D341Med (cell line): ENCODE data around the gene PIM2.
A peak's percentile ranks its signal among the peaks of the same experiment; 100 is the strongest.

Experiments used
- DNase-seq: peaks from one replicate; pipeline ENCODE4 v3.0.0; 2012; ENCODE audit warnings: low spot score

PIM2 gene

GRCh38 chrX:48918643-48919340 lies at the start of gene PIM2:
TSS of gene PIM2 (minus strand) at chrX:48919024. CDS start at chrX:48918834, 190 bp downstream.
- DNase-seq = peak; percentile 88

DNA sequence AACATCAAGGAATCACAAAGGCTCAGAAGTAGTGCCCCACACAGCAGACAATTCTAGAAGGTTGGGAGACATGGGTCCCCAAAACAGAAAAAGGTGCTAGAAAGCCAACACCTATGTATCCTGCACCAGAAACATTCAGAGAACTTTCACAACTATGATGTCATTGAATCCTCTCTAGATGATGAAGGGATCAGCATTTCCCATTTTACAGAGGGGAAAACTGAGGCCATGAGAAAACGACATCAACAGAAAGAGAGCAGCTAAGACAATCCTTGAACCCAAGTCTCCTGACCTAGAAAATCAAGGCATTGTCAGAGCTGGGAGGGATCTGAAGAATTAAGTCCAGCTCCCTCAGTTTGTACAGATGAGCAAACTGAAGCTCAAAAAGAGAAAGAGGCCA lies 49.6 kb upstream of the PIM2 start:
- DNase-seq = no peak

DNA sequence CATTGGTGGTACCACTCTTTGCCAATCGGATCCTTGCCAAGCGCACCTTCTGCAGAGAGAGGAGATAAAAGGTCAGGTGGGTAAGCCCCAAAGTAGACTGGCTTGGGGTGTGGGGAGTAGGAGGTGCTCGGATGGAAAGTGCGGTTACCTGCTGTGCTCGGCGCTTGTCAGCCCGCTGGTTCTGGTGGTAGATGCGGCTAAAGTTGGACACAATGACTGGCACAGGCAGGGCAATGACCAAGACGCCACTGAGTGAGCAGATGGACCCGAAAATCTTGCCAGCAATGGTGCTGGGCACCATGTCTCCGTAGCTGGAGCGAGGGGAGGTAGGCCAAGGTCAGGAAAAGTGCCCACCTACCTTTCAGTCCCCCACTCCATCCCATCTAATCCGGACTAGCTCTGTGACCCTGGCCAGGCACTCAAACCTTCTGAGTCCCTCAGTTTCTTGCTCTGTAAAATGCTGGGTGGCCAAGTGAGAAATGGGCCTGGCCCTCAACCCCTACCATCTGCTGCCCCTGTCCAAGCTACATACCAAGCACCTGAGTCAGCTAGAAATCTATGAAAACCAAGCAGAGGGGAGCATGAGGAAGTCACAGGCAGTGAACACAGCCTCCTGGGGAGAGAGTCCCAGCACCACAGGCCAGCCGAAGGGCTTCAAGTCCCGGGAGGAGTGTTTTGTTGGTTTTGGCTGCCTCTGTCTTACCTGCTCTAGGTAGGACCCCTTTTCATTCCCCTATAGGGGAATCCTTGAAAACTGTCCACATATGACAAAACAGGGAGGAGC lies 48.2 kb upstream of the PIM2 start:
- no peak for DNase-seq

GRCh38 chrX:48965959-48966358 lies 47.1 kb upstream of the PIM2 start:
- no peak for DNase-seq

DNA sequence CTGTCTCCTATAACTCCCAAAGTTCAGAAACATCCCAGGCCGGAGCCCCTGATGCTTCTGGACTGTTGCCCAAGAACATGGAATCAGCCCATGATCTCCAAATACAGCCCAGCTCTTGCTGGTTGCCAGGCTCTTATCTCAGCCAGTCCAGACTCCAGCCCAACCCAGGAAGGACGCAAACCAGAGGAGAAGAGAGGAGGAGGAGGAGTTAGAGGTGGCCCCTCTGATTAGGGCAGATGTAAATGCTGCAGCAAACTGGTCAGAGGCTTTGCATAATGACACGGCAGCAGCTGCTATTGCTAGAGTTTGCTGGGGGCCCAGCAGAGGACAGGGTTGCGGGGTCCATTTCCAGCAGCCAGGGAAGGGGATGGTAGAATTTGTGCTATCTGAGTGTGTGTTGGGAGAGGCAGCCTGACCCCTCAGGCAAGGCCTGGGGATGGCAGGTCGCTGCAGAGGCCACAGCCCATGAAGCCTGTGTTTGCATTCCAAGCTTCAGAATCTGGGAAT lies 42.8 kb upstream of the PIM2 start:
- no peak for DNase-seq

- no peak for DNase-seq
Measured at GRCh38 chrX:48960291-48960690, 41.5 kb upstream of the PIM2 start.

- peak; percentile 33 for DNase-seq
Measured at GRCh38 chrX:48958635-48959094, 39.8 kb upstream of the PIM2 start.

GRCh38 chrX:48957827-48958634 lies 39.2 kb upstream of the PIM2 start:
- peak; percentile 92 for DNase-seq

- DNase-seq = peak; percentile 83
Measured at GRCh38 chrX:48957477-48957826, 38.6 kb upstream of the PIM2 start, which contains the start of gene OTUD5. TSS of gene OTUD5 (minus strand) at chrX:48957607. CDS start at chrX:48957570, 37 bp downstream.

GRCh38 chrX:48956728-48957414 lies 38.0 kb upstream of the PIM2 start:
- peak; percentile 29 for DNase-seq

DNA sequence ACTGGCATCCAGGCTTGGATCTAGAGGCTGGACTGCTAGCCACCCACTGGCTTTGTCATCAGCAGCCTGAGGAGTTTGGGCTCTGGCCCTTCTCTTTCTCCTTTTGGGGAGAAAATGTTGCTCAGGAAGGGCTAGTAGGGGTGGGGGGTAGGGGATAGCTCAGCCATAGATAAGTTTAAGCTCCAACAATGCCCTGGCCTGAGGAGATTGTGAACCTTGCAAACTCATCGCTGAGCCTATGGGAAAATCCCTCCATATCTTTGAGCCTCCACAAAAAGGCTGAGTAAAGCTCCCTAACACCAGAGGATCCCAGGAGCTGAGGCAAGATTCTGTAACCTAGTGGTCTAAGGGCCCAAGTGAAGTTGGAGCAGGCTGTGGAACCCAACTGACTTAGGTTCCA lies 29.8 kb upstream of the PIM2 start:
- DNase-seq = no peak

DNA sequence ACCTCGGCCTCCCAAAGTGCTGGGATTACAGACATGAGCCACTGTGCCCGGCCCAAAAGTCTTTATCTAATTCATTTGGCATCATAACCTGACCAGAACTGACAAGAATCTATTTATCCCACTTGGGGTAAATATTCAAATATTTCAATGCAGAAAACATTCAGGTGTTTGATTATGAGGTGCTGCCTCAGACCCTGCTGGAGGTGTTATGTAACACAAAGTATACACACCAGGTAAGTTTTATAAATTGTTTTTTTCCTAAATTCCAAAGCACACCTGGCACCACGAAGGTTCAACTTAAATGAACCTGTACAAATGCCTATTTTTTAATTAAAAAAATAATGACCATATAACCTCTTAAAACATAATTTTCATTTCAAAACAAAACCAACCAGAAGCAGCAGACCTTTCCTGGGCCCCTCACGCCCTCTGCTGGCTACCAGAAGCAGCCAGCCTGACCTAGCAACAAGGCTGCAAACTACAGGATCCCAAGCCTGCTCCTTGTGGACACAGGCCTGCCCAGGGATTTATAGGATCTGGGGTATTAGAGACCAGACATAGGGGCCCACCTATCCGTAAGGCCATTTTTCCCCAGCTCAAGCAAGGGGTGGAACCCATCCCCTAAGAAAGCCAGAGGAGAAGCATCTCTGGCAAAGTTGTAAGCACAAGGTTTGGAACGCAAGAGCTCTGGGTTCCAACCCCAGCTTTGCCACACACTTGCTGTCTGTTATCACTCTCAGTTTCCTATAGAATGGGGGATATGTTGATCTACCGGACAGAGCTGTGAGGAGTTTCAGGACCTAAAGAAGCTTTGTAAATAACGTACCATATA lies 26.9 kb upstream of the PIM2 start:
- peak; percentile 73 for DNase-seq

DNA sequence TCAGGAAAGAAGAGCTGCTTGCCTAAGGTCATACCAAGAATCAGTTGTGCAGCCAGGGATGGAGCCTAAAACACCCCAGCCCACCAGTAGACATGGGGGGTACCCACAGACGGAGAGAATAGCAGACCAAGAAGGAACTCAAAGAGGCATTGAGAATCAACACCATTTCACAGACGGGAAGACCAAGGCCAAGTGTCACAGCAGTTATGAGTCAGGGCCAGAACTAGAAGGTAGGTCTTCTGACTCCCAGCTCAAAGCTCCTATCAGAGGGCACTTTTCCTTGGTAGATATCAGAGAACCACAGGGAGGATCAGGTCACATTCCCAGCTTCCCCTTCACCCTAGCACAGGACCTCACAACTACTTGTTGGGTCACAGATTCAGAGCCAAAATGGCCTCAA lies 24.1 kb upstream of the PIM2 start:
- DNase-seq = no peak

DNA sequence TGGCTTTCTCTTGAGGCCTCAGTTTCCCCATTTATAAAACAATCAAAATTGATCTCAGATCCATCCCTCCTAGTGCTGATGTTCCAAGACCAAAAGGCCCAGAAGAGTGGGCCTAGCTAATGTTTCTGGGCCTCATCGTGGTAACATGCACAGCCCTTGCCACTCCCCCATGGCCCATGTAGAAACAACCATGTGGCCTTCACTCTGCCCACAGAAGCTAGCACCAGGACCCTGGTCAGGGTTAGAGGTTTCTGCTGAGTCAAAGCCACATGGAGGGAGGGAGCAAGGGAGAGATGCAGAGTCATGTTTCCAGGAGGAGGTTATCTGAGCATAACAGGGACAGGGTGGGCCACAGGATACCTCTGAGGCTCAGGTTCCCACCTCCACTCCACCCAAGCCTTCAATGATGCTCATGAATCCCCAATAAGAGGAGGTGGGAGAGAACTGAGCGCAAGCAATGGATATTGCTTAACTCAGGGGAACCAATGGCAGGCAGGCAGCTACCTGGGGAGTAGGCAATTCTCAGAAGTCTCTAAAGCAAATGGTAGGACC lies 21.7 kb upstream of the PIM2 start:
- DNase-seq = no peak

GRCh38 chrX:48939524-48940228 lies 20.9 kb upstream of the PIM2 start:
- DNase-seq = no peak

- no peak for DNase-seq
Measured at GRCh38 chrX:48938721-48939425, 20.0 kb upstream of the PIM2 start.

- DNase-seq = no peak
Measured at GRCh38 chrX:48937054-48937907, 18.5 kb upstream of the PIM2 start.

GRCh38 chrX:48936429-48937053 lies 17.7 kb upstream of the PIM2 start:
- DNase-seq = no peak
